Nephron progenitor cell (in vitro differentiated cells): Measurements from ENCODE around the gene SPDYC.

Source experiments
- DNase-seq: peaks from one replicate; pipeline ENCODE4 v3.0.0; 2021
- H3K27ac Mint-ChIP-seq: 2 replicates; pipeline ENCODE4 v1.8.0; 2021; ENCODE audit warnings: mild to moderate bottlenecking, moderate library complexity, mixed read lengths
- H3K27me3 Mint-ChIP-seq: 2 replicates; pipeline ENCODE4 v1.8.0; 2021; ENCODE audit warnings: mild to moderate bottlenecking, low read depth, mixed read lengths; ENCODE audit not compliant: poor library complexity
- H3K36me3 Mint-ChIP-seq: 2 replicates; pipeline ENCODE4 v1.8.0; 2021; ENCODE audit warnings: low read depth, mixed read lengths
- H3K4me1 Mint-ChIP-seq: 2 replicates; pipeline ENCODE4 v1.8.0; 2021; ENCODE audit warnings: mixed read lengths
- H3K4me3 Mint-ChIP-seq: 2 replicates; pipeline ENCODE4 v1.8.0; 2021; ENCODE audit warnings: mild to moderate bottlenecking, moderate library complexity, mixed read lengths
- H3K9me3 Mint-ChIP-seq: 2 replicates; pipeline ENCODE4 v1.8.0; 2021; ENCODE audit warnings: mild to moderate bottlenecking, moderate library complexity, mixed read lengths
- CTCF ChIP-seq: fragments of 200-600 bp; sonication (generic); IDR thresholded peaks from 2 replicates; pipeline ENCODE4 v1.5.0; 2021; ENCODE audit warnings: antibody characterized with exemption

SPDYC gene

DNA sequence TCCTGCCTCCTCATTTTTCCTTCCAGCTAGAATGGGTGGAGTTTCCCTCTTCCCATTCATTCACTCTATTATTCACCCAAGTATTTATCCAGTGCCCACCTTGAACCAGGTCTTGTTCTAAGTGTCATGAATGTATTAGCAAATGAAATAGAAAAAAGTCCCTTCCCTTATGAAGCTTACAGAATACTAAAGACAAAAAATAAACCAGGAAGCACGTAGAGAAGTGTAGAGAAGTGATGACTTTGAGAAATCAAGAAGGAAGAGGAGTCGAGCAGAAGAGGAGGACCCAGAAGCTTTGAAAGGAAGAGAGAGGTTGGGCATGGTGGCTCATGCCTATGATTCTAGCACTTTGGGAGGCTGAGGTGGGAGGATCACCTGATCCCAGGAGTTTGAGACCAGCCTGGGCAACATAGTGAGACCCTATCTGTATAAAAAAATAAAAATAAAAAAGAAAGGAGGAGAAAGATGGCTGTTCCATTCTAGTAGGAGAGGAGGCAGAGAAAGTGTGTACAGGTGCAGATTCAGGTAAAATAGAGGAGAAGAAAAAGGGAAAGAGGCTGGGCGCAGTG is 18.6 kb upstream of the SPDYC start:
- Mint-ChIP-seq H3K27me3 (peaks cover 35% of the 10 kb centered on the region), H3K27ac (no peak overlapping the region)
- no peak for TF ChIP-seq CTCF

GRCh38 chr11:65152122-65152521 is 17.9 kb upstream of the SPDYC start:
- H3K27me3 Mint-ChIP-seq, result peaks cover 34% of the 10 kb centered on the region
- no peak for DNase-seq
- H3K4me3 Mint-ChIP-seq, result no peak overlapping the region
- peaks cover 13% of the 10 kb centered on the region for H3K4me1 Mint-ChIP-seq
- no peak overlapping the region for H3K27ac Mint-ChIP-seq
- H3K36me3 Mint-ChIP-seq, result no peaks in the 10 kb centered on the region
- H3K9me3 Mint-ChIP-seq, result peaks cover 8% of the 10 kb centered on the region
- TF ChIP-seq CTCF, result no peak

More for the DNA sequence above, 18.6 kb upstream of the SPDYC start:
- H3K9me3 Mint-ChIP-seq, result peaks cover 14% of the 10 kb centered on the region
- peaks cover 13% of the 10 kb centered on the region for H3K4me1 Mint-ChIP-seq
- H3K36me3 Mint-ChIP-seq, result no peaks in the 10 kb centered on the region
- no peak overlapping the region for H3K4me3 Mint-ChIP-seq
- no peak for DNase-seq

- Mint-ChIP-seq H3K36me3 (no peaks in the 10 kb centered on the region), H3K9me3 (peaks cover 4% of the 10 kb centered on the region), H3K4me3 (no peak overlapping the region), H3K27ac (no peak overlapping the region), H3K27me3 (peaks cover 44% of the 10 kb centered on the region), H3K4me1 (no peaks in the 10 kb centered on the region)
- no peak for TF ChIP-seq CTCF
- no peak for DNase-seq
Observed at GRCh38 chr11:65156256-65156655, 13.8 kb upstream of the SPDYC start.

GRCh38 chr11:65156926-65157325 is 13.1 kb upstream of the SPDYC start:
- Mint-ChIP-seq H3K27me3 (peaks cover 40% of the 10 kb centered on the region), H3K36me3 (no peaks in the 10 kb centered on the region), H3K27ac (no peak overlapping the region), H3K4me1 (no peaks in the 10 kb centered on the region), H3K9me3 (peaks cover 4% of the 10 kb centered on the region), H3K4me3 (no peak overlapping the region)
- no peak for TF ChIP-seq CTCF
- no peak for DNase-seq

- Mint-ChIP-seq H3K4me3 (no peak overlapping the region), H3K4me1 (no peaks in the 10 kb centered on the region), H3K36me3 (no peaks in the 10 kb centered on the region), H3K9me3 (peaks cover 4% of the 10 kb centered on the region), H3K27me3 (peaks cover 38% of the 10 kb centered on the region), H3K27ac (no peak overlapping the region)
- DNase-seq, result no peak
- no peak for TF ChIP-seq CTCF
Observed at GRCh38 chr11:65157336-65157735, 12.7 kb upstream of the SPDYC start.

GRCh38 chr11:65159012-65159411 is 11.0 kb upstream of the SPDYC start:
- DNase-seq, result no peak
- no peak overlapping the region for H3K4me3 Mint-ChIP-seq
- no peak for TF ChIP-seq CTCF
- no peak overlapping the region for H3K27ac Mint-ChIP-seq
- H3K4me1 Mint-ChIP-seq, result no peaks in the 10 kb centered on the region
- H3K27me3 Mint-ChIP-seq, result peaks cover 24% of the 10 kb centered on the region
- no peaks in the 10 kb centered on the region for H3K9me3 Mint-ChIP-seq
- no peaks in the 10 kb centered on the region for H3K36me3 Mint-ChIP-seq
